Astrocyte (in vitro differentiated cells and primary cell): ENCODE results near the gene VDAC2. TPM values are rescaled to one million over a fixed set of nuclear protein-coding genes. Genes with fewer than 3 reads are reported as not detected.

Source experiments
- DNase-seq: peaks from one replicate; pipeline ENCODE4 v3.0.0-alpha.2; 2010; ENCODE audit warnings: low read depth
- FAIRE-seq: peaks from 2 replicates; lab custom pipeline; 2011; peaks lifted over from hg19 to GRCh38; lab: Jason Lieb, UNC
- H2AFZ ChIP-seq: 2 replicates; pipeline ENCODE4 v1.6.0; 2012; ENCODE audit warnings: low read depth, low read length, inconsistent platforms
- H3K27ac ChIP-seq: 2 replicates; pipeline ENCODE4 v1.5.1; 2011; ENCODE audit warnings: low read depth, low read length, inconsistent platforms
- H3K27me3 ChIP-seq: 2 replicates; pipeline ENCODE4 v1.6.0; 2011; ENCODE audit warnings: low read length, inconsistent platforms; ENCODE audit not compliant: insufficient read depth
- H3K36me3 ChIP-seq: 2 replicates; pipeline ENCODE4 v1.5.1; 2011; ENCODE audit warnings: low read length, inconsistent platforms; ENCODE audit not compliant: insufficient read depth
- H3K4me1 ChIP-seq: 2 replicates; pipeline ENCODE4 v1.5.1; 2011; ENCODE audit warnings: low read length, inconsistent platforms; ENCODE audit not compliant: insufficient read depth
- H3K4me2 ChIP-seq: 2 replicates; pipeline ENCODE4 v1.6.0; 2012; ENCODE audit warnings: low read length, inconsistent platforms
- H3K4me3 ChIP-seq: 2 replicates; pipeline ENCODE4 v1.5.1; 2011; ENCODE audit warnings: low read depth, mild to moderate bottlenecking, low read length, inconsistent platforms; ENCODE audit not compliant: insufficient read depth
- H3K79me2 ChIP-seq: 2 replicates; pipeline ENCODE4 v1.6.0; 2012; ENCODE audit warnings: mild to moderate bottlenecking, low read length, inconsistent platforms; ENCODE audit not compliant: insufficient read depth
- H3K9ac ChIP-seq: 2 replicates; pipeline ENCODE4 v1.6.0; 2012; ENCODE audit warnings: mild to moderate bottlenecking, low read length, inconsistent platforms
- H3K9me3 ChIP-seq: 2 replicates; pipeline ENCODE4 v1.5.1; 2012; ENCODE audit warnings: low read depth, mild to moderate bottlenecking, low read length, inconsistent platforms; ENCODE audit not compliant: insufficient read depth
- H4K20me1 ChIP-seq: 2 replicates; pipeline ENCODE4 v1.6.0; 2012; ENCODE audit warnings: low read length, inconsistent platforms; ENCODE audit not compliant: insufficient read depth
- H3K27ac Mint-ChIP-seq: one replicate; pipeline ENCODE4 v1.8.0; 2021; ENCODE audit warnings: mild to moderate bottlenecking, mixed read lengths; ENCODE audit not compliant: unreplicated experiment
- H3K27me3 Mint-ChIP-seq: one replicate; pipeline ENCODE4 v1.8.0; 2021; ENCODE audit warnings: low read depth, mixed read lengths; ENCODE audit not compliant: unreplicated experiment
- H3K36me3 Mint-ChIP-seq: one replicate; pipeline ENCODE4 v1.8.0; 2021; ENCODE audit warnings: low read depth, mixed read lengths; ENCODE audit not compliant: unreplicated experiment
- H3K4me1 Mint-ChIP-seq: one replicate; pipeline ENCODE4 v1.8.0; 2021; ENCODE audit warnings: low read depth, mixed read lengths; ENCODE audit not compliant: unreplicated experiment
- H3K4me3 Mint-ChIP-seq: one replicate; pipeline ENCODE4 v1.8.0; 2021; ENCODE audit warnings: mild to moderate bottlenecking, moderate library complexity, mixed read lengths; ENCODE audit not compliant: unreplicated experiment
- H3K9me3 Mint-ChIP-seq: one replicate; pipeline ENCODE4 v1.8.0; 2021; ENCODE audit warnings: mild to moderate bottlenecking, mixed read lengths; ENCODE audit not compliant: unreplicated experiment
- EZH2 ChIP-seq: IDR thresholded peaks from 2 replicates; pipeline ENCODE4 v1.6.1; 2012; ENCODE audit warnings: mild to moderate bottlenecking, low read length, inconsistent platforms; ENCODE audit not compliant: insufficient read depth
- total RNA-seq: library from RNA; stranded (reverse); gene quantifications from 2 replicates; pipeline ENCODE4 v1.2.1, GENCODE V29; 2021
- TF ChIP-seq, protein P1 (sequence below): IDR thresholded peaks from 2 replicates; pipeline ENCODE4 v1.5.1; 2011; ENCODE audit warnings: low read depth, mild to moderate bottlenecking, inconsistent platforms, low read length, moderate library complexity; ENCODE audit not compliant: insufficient read depth

The VDAC2 gene
- total RNA-seq, 1 donor from 2014 or later: 373 TPM

DNA sequence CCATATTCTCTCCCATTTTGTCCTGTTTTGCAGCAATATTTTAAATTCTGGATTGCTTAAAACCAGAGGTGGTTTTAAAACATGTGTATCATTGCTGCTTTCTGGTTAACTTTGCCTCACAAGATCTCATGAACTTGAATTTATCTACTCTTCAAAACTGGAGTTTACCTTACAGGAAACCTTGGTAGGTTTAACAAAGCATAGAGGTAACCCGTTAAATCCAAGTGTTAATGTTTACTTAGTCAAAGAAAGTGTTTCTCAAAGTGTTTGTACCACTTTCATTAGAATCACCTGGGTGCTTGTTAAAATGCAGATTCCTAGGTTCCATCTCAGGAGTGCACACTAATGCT lies 44.0 kb upstream of the VDAC2 start:
- Histone ChIP-seq H3K9ac (no peak overlapping the region), H2AFZ (no peak overlapping the region), H4K20me1 (peaks cover 37% of the 10 kb centered on the region), H3K9me3 (no peaks in the 10 kb centered on the region), H3K4me1 (peaks cover 3% of the 10 kb centered on the region), H3K4me3 (no peak overlapping the region), H3K27me3 (no peaks in the 10 kb centered on the region), H3K4me2 (no peak overlapping the region), H3K36me3 (peaks cover 5% of the 10 kb centered on the region), H3K27ac (no peak overlapping the region), H3K79me2 (peaks cover 3% of the 10 kb centered on the region)
- Mint-ChIP-seq H3K27ac (no peak overlapping the region), H3K36me3 (no peaks in the 10 kb centered on the region), H3K4me3 (no peak overlapping the region), H3K4me1 (peaks cover 5% of the 10 kb centered on the region), H3K9me3 (no peaks in the 10 kb centered on the region), H3K27me3 (no peaks in the 10 kb centered on the region)
- DNase-seq (no peak), FAIRE-seq (no peak)
- no peak for TF ChIP-seq EZH2
- TF ChIP-seq, protein P1, sequence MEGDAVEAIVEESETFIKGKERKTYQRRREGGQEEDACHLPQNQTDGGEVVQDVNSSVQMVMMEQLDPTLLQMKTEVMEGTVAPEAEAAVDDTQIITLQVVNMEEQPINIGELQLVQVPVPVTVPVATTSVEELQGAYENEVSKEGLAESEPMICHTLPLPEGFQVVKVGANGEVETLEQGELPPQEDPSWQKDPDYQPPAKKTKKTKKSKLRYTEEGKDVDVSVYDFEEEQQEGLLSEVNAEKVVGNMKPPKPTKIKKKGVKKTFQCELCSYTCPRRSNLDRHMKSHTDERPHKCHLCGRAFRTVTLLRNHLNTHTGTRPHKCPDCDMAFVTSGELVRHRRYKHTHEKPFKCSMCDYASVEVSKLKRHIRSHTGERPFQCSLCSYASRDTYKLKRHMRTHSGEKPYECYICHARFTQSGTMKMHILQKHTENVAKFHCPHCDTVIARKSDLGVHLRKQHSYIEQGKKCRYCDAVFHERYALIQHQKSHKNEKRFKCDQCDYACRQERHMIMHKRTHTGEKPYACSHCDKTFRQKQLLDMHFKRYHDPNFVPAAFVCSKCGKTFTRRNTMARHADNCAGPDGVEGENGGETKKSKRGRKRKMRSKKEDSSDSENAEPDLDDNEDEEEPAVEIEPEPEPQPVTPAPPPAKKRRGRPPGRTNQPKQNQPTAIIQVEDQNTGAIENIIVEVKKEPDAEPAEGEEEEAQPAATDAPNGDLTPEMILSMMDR: no peak

DNA sequence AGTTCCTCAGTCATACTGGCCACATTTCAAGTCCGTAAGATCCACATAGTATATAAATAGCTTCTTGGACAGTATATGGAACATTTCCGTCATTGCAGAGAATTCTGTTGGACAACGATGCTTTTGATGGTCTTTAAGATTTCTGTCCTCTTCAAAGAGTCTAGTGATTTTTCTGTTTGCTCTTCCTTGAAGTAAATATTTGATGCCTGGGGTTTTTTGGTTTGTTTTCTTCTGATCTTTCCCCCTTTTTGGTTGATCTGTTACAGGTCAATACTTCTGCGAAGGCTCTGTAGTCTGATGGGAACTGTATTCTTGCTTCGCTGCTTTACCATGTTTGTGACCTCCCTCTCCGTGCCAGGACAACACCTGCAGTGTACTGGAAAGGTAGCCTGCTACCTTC lies 42.3 kb upstream of the VDAC2 start:
- Histone ChIP-seq H3K9me3 (no peaks in the 10 kb centered on the region), H2AFZ (no peak overlapping the region), H3K27me3 (no peaks in the 10 kb centered on the region), H3K27ac (no peak overlapping the region), H3K36me3 (peaks cover 5% of the 10 kb centered on the region), H3K4me3 (no peak overlapping the region), H3K4me1 (peaks cover 3% of the 10 kb centered on the region), H3K4me2 (no peak overlapping the region), H3K79me2 (peaks cover 2% of the 10 kb centered on the region), H3K9ac (no peak overlapping the region), H4K20me1 (peaks cover 34% of the 10 kb centered on the region)
- no peaks in the 10 kb centered on the region for H3K36me3 Mint-ChIP-seq
- no peak for FAIRE-seq
- no peak for TF ChIP-seq EZH2
- TF ChIP-seq, protein P1: no peak
- H3K4me3 Mint-ChIP-seq: no peak overlapping the region
- H3K27ac Mint-ChIP-seq: no peak overlapping the region
- H3K27me3 Mint-ChIP-seq: no peaks in the 10 kb centered on the region
- no peaks in the 10 kb centered on the region for H3K9me3 Mint-ChIP-seq
- H3K4me1 Mint-ChIP-seq: peaks cover 5% of the 10 kb centered on the region
- DNase-seq: no peak

DNA sequence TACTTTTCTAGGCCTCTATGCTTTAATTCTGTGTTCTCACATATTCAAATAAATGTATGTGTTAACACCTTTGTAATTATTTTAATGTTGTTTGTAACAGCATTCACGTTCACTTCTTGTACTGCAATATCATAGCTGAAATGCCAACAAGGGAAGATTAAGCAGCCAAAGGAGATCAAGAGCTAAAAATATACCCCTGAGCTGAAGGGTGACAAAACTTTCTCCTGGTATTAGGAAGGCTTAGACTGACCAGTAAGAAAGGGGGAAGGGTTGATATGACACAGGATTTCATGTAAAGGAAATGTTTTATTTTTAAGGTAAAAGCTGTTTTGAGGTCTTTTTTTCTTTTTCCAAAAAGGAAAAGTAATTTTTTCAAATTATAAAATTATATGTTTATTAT lies 40.4 kb upstream of the VDAC2 start:
- Histone ChIP-seq H3K79me2 (no peaks in the 10 kb centered on the region), H3K9ac (no peak overlapping the region), H3K27me3 (no peaks in the 10 kb centered on the region), H3K4me3 (no peak overlapping the region), H4K20me1 (peaks cover 29% of the 10 kb centered on the region), H2AFZ (no peak overlapping the region), H3K36me3 (peaks cover 5% of the 10 kb centered on the region), H3K27ac (no peak overlapping the region), H3K4me1 (peaks cover 3% of the 10 kb centered on the region), H3K4me2 (no peak overlapping the region), H3K9me3 (no peaks in the 10 kb centered on the region)
- Mint-ChIP-seq H3K36me3 (peaks cover 2% of the 10 kb centered on the region), H3K9me3 (no peaks in the 10 kb centered on the region), H3K27ac (no peak overlapping the region), H3K4me3 (no peak overlapping the region), H3K27me3 (no peaks in the 10 kb centered on the region), H3K4me1 (peaks cover 5% of the 10 kb centered on the region)
- FAIRE-seq (no peak), DNase-seq (no peak)
- no peak for TF ChIP-seq EZH2
- TF ChIP-seq, protein P1: no peak
